GM19193 (cell line): ENCODE measurements around the gene ARID1B.

Experiments used
- POLR2A ChIP-seq: IDR thresholded peaks from 4 replicates; pipeline ENCODE4 v1.6.1; 2011; ENCODE audit not compliant: insufficient read depth, insufficient read length; ENCODE audit errors: extremely low read depth

Gene ARID1B

GRCh38 chr6:156822747-156823206, 45.6 kb downstream of the ARID1B start:
- no peak for TF ChIP-seq POLR2A

GRCh38 chr6:156824142-156824541, 47.0 kb downstream of the ARID1B start:
- no peak for TF ChIP-seq POLR2A

- no peak for TF ChIP-seq POLR2A
These were observed 48.3 kb downstream of the ARID1B start for GRCh38 chr6:156825475-156825874.

GRCh38 chr6:156826290-156826955, 49.2 kb downstream of the ARID1B start:
- TF ChIP-seq POLR2A = no peak

GRCh38 chr6:156827382-156827781, 50.2 kb downstream of the ARID1B start:
- TF ChIP-seq POLR2A = no peak

- no peak for TF ChIP-seq POLR2A
These were observed 51.1 kb downstream of the ARID1B start for GRCh38 chr6:156828280-156828703.

- TF ChIP-seq POLR2A = no peak
These were observed 52.9 kb downstream of the ARID1B start for GRCh38 chr6:156830126-156830525.

GRCh38 chr6:156832231-156832647, 55.1 kb downstream of the ARID1B start:
- TF ChIP-seq POLR2A = no peak

GRCh38 chr6:156832669-156833068, 55.5 kb downstream of the ARID1B start:
- TF ChIP-seq POLR2A = no peak

- TF ChIP-seq POLR2A = no peak
These were observed 56.6 kb downstream of the ARID1B start for GRCh38 chr6:156833755-156834154.

GRCh38 chr6:156839129-156839528, 62.0 kb downstream of the ARID1B start:
- TF ChIP-seq POLR2A = no peak

- no peak for TF ChIP-seq POLR2A
These were observed 62.4 kb downstream of the ARID1B start for GRCh38 chr6:156839591-156840001.

- TF ChIP-seq POLR2A = no peak
These were observed 63.0 kb downstream of the ARID1B start for GRCh38 chr6:156840136-156840535.

GRCh38 chr6:156840606-156841005, 63.4 kb downstream of the ARID1B start:
- TF ChIP-seq POLR2A = no peak

GRCh38 chr6:156841508-156841907, 64.3 kb downstream of the ARID1B start:
- no peak for TF ChIP-seq POLR2A

- TF ChIP-seq POLR2A = no peak
These were observed 65.5 kb downstream of the ARID1B start for GRCh38 chr6:156842598-156843250.

- no peak for TF ChIP-seq POLR2A
These were observed 66.9 kb downstream of the ARID1B start for GRCh38 chr6:156844089-156844488.

- TF ChIP-seq POLR2A = no peak
These were observed 68.4 kb downstream of the ARID1B start for GRCh38 chr6:156845454-156846155.
